GM12874 (cell line): ENCODE data around the gene CORO2A.

Experiments used
- TF ChIP-seq, protein P1 (sequence below): IDR thresholded peaks from 2 replicates; pipeline ENCODE4 v1.5.1; 2011; ENCODE audit warnings: low read depth, mild to moderate bottlenecking, control low read depth, low read length, moderate library complexity; ENCODE audit not compliant: insufficient read depth

The CORO2A gene

GRCh38 chr9:98135938-98136337, 56.5 kb downstream of the CORO2A start:
- TF ChIP-seq, protein P1, sequence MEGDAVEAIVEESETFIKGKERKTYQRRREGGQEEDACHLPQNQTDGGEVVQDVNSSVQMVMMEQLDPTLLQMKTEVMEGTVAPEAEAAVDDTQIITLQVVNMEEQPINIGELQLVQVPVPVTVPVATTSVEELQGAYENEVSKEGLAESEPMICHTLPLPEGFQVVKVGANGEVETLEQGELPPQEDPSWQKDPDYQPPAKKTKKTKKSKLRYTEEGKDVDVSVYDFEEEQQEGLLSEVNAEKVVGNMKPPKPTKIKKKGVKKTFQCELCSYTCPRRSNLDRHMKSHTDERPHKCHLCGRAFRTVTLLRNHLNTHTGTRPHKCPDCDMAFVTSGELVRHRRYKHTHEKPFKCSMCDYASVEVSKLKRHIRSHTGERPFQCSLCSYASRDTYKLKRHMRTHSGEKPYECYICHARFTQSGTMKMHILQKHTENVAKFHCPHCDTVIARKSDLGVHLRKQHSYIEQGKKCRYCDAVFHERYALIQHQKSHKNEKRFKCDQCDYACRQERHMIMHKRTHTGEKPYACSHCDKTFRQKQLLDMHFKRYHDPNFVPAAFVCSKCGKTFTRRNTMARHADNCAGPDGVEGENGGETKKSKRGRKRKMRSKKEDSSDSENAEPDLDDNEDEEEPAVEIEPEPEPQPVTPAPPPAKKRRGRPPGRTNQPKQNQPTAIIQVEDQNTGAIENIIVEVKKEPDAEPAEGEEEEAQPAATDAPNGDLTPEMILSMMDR, result no peak

GRCh38 chr9:98135558-98135934, 56.9 kb downstream of the CORO2A start:
- TF ChIP-seq, protein P1, result no peak

DNA sequence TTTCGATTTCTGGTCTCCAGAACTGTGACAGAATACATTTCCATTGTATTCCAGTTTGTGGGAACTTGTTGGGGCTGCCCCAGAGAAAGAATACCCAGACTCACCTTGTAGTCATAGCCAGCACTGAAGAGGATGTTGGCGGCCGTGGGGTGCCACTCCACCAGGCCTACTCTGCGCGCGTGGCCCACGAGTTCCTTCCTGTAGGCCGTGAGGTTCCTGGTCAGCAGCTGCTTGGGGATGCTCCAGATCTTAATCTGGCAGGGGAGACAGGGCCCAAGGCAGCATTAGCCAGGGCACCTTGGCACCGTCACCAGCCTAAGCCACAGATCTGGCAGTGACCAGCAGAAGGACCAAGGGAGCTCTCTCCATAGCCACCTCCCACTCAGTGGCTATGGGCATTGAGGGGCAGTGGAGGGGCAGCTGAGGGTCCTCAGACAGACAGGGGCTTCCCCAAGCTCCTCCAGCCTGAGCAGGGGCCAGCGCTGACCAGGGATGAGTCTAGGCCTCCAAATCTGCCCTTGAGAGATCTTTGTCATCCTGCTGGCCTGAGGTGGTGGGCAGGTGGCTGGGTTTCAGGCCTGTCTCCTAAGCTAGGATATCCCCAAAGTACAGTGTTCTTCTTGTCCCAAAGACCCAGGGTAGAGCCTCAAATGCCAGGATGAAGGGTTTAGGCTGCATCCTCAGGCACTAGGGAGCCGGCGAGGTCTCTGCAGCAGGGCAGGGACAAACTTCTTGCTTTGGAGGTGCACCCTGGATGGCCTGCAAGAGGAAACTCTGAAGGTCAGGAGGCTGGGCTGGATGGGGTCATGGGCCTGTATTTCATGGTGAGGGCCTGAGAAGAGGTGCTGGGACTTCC, 57.5 kb downstream of the CORO2A start:
- TF ChIP-seq, protein P1, result no peak

GRCh38 chr9:98132806-98133631, 59.4 kb downstream of the CORO2A start:
- TF ChIP-seq, protein P1, result no peak

DNA sequence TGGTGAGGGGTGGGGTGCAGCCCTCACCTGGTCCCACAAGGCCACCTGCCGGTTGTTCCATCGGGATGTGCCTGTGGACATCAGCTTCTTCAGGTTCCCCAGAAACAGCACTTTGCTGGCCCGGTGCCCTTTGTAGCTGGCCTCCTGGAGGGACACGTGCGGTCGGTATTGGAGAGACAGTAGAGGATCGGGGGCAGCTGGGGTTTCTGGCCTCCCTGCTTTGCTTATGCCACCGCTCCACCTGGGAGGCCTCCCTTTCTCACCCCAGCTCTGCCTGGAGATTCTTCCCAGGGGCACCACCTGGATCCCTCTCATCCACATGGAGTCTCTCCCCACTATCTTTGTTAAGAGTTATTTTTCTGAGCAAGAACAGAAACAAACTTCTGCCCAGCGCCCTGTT, 60.3 kb downstream of the CORO2A start:
- TF ChIP-seq, protein P1, result no peak

GRCh38 chr9:98130576-98131228, 61.7 kb downstream of the CORO2A start:
- TF ChIP-seq, protein P1, result no peak

GRCh38 chr9:98129451-98129881, 63.0 kb downstream of the CORO2A start:
- TF ChIP-seq, protein P1, result no peak
